GM21786 (cell line): ENCODE data around the gene HAX1.
"Not testable (repeated sequence)": the region's sequence is repeated elsewhere in the genome, so short reads cannot be mapped to it uniquely, and the experiment has no call there.

Experiments used
- ATAC-seq: cut with Tn5 transposase; IDR thresholded peaks from one replicate; pipeline ENCODE4 v1.9.1; 2021; ENCODE audit not compliant: unreplicated experiment

The HAX1 gene

GRCh38 chr1:154272999-154273563 lies 652 bp downstream of the HAX1 start:
- ATAC-seq, result no peak

GRCh38 chr1:154276797-154277196 lies 4.4 kb downstream of the HAX1 start:
- no peak for ATAC-seq

GRCh38 chr1:154287591-154287990 lies 15.2 kb downstream of the HAX1 start:
- ATAC-seq, result not testable (repeated sequence)

GRCh38 chr1:154288661-154289060 lies 16.2 kb downstream of the HAX1 start:
- no peak for ATAC-seq

- no peak for ATAC-seq
These were observed 18.5 kb downstream of the HAX1 start for GRCh38 chr1:154290921-154291320.

GRCh38 chr1:154295408-154296235 lies 23.2 kb downstream of the HAX1 start:
- no peak for ATAC-seq

GRCh38 chr1:154301582-154301981 lies 29.2 kb downstream of the HAX1 start:
- ATAC-seq, result no peak

- no peak for ATAC-seq
These were observed 32.4 kb downstream of the HAX1 start for GRCh38 chr1:154304664-154305337.

- ATAC-seq, result no peak
These were observed 33.7 kb downstream of the HAX1 start for GRCh38 chr1:154306151-154306550.

GRCh38 chr1:154307670-154308270 lies 35.3 kb downstream of the HAX1 start:
- ATAC-seq, result not testable (repeated sequence)

GRCh38 chr1:154309136-154309535 lies 36.7 kb downstream of the HAX1 start:
- ATAC-seq, result not testable (repeated sequence)

- not testable (repeated sequence) for ATAC-seq
These were observed 40.0 kb downstream of the HAX1 start for GRCh38 chr1:154312229-154313065.

- ATAC-seq, result no peak
These were observed 40.6 kb downstream of the HAX1 start for GRCh38 chr1:154313066-154313356.

GRCh38 chr1:154314226-154314625 lies 41.8 kb downstream of the HAX1 start:
- not testable (repeated sequence) for ATAC-seq

GRCh38 chr1:154316704-154317103 lies 44.3 kb downstream of the HAX1 start:
- no peak for ATAC-seq

GRCh38 chr1:154318386-154318785 lies 46.0 kb downstream of the HAX1 start:
- no peak for ATAC-seq

GRCh38 chr1:154320882-154321608 lies 48.6 kb downstream of the HAX1 start, which contains the start of gene AQP10:
TSS of gene AQP10 (plus strand) at chr1:154321093. CDS start at chr1:154321156, 63 bp downstream.
- ATAC-seq, result no peak

- not testable (repeated sequence) for ATAC-seq
These were observed 49.1 kb downstream of the HAX1 start for GRCh38 chr1:154321609-154321934.

GRCh38 chr1:154323493-154323892 lies 51.1 kb downstream of the HAX1 start:
- ATAC-seq, result no peak

GRCh38 chr1:154324241-154324640 lies 51.8 kb downstream of the HAX1 start:
- no peak for ATAC-seq
